Osteoblast (primary cell): ENCODE measurements around the gene DSCAML1. TPM values are rescaled to one million over a fixed set of nuclear protein-coding genes. Genes with fewer than 3 reads are reported as not detected.

Experiments
- DNase-seq: peaks from one replicate; pipeline ENCODE4 v3.0.0; 2011; ENCODE audit warnings: low spot score, mixed read lengths; ENCODE audit not compliant: insufficient read length; ENCODE audit errors: missing footprints
- H2AFZ ChIP-seq: 2 replicates; pipeline ENCODE4 v1.6.0; 2011; ENCODE audit warnings: mild to moderate bottlenecking, low read length
- H3K27ac ChIP-seq: 2 replicates; pipeline ENCODE4 v1.5.1; 2011; ENCODE audit warnings: mild to moderate bottlenecking, low read depth, low read length, moderate library complexity
- H3K27me3 ChIP-seq: 2 replicates; pipeline ENCODE4 v1.6.0; 2012; ENCODE audit warnings: mild to moderate bottlenecking, control low read depth, inconsistent platforms, low read length, moderate library complexity; ENCODE audit not compliant: insufficient read depth
- H3K36me3 ChIP-seq: 2 replicates; pipeline ENCODE4 v1.5.1; 2011; ENCODE audit warnings: mild to moderate bottlenecking, low read length, control low read depth, moderate library complexity; ENCODE audit not compliant: insufficient read depth
- H3K4me1 ChIP-seq: 2 replicates; pipeline ENCODE4 v1.5.1; 2011; ENCODE audit warnings: mild to moderate bottlenecking, low read length, control low read depth, moderate library complexity; ENCODE audit not compliant: insufficient read depth
- H3K4me2 ChIP-seq: 2 replicates; pipeline ENCODE4 v1.6.0; 2011; ENCODE audit warnings: mild to moderate bottlenecking, low read length; ENCODE audit not compliant: insufficient read depth
- H3K4me3 ChIP-seq: fragments of 200-600 bp; sonication (generic); 3 replicates; pipeline ENCODE4 v1.5.1; 2012; ENCODE audit warnings: mild to moderate bottlenecking, low read length, inconsistent platforms; ENCODE audit not compliant: insufficient read depth
- H3K79me2 ChIP-seq: 2 replicates; pipeline ENCODE4 v1.6.0; 2012; ENCODE audit warnings: mild to moderate bottlenecking, low read length, control low read depth, inconsistent platforms; ENCODE audit not compliant: insufficient read depth
- H3K9me3 ChIP-seq: 2 replicates; pipeline ENCODE4 v1.5.1; 2011; ENCODE audit warnings: low read depth, low read length, control low read depth
- H4K20me1 ChIP-seq: 2 replicates; pipeline ENCODE4 v1.6.0; 2012; ENCODE audit warnings: mild to moderate bottlenecking, low read length, control low read depth; ENCODE audit not compliant: insufficient read depth
- CTCF ChIP-seq: IDR thresholded peaks from 2 replicates; pipeline ENCODE4 v1.5.1; 2011; ENCODE audit warnings: mild to moderate bottlenecking, low read depth, low read length, moderate library complexity; ENCODE audit errors: extremely low read depth
- total RNA-seq: library from RNA; depleted of rRNA; stranded (reverse); fragments of >200 nt; gene quantifications from 2 replicates; pipeline ENCODE4 v1.2.3, GENCODE V29; 2012

Gene DSCAML1
- total RNA-seq, 1 donor = not detected

GRCh38 chr11:117421041-117421440, 376.0 kb downstream of the DSCAML1 start:
- Histone ChIP-seq H3K4me1 (peaks cover 6% of the 10 kb centered on the region), H3K79me2 (no peaks in the 10 kb centered on the region), H3K4me2 (no peak overlapping the region), H3K9me3 (no peaks in the 10 kb centered on the region), H3K36me3 (no peaks in the 10 kb centered on the region), H4K20me1 (no peaks in the 10 kb centered on the region), H3K27me3 (peaks cover 8% of the 10 kb centered on the region), H2AFZ (no peak overlapping the region), H3K4me3 (no peak overlapping the region), H3K27ac (no peak overlapping the region)
- TF ChIP-seq CTCF = no peak
- peak; percentile 11 for DNase-seq

GRCh38 chr11:117420598-117420997, 376.4 kb downstream of the DSCAML1 start:
- no peak overlapping the region for H2AFZ ChIP-seq
- H3K79me2 ChIP-seq = no peaks in the 10 kb centered on the region
- TF ChIP-seq CTCF = no peak
- no peaks in the 10 kb centered on the region for H3K36me3 ChIP-seq
- H3K9me3 ChIP-seq = no peaks in the 10 kb centered on the region
- DNase-seq = no peak
- no peak overlapping the region for H3K4me3 ChIP-seq
- peaks cover 8% of the 10 kb centered on the region for H3K27me3 ChIP-seq
- no peak overlapping the region for H3K4me2 ChIP-seq
- no peak overlapping the region for H3K27ac ChIP-seq
- peaks cover 6% of the 10 kb centered on the region for H3K4me1 ChIP-seq
- H4K20me1 ChIP-seq = no peaks in the 10 kb centered on the region

GRCh38 chr11:117420143-117420485, 376.9 kb downstream of the DSCAML1 start:
- Histone ChIP-seq H3K9me3 (no peaks in the 10 kb centered on the region), H4K20me1 (no peaks in the 10 kb centered on the region), H3K4me2 (no peak overlapping the region), H3K36me3 (no peaks in the 10 kb centered on the region), H2AFZ (no peak overlapping the region), H3K79me2 (no peaks in the 10 kb centered on the region), H3K4me3 (no peak overlapping the region), H3K4me1 (peaks cover 6% of the 10 kb centered on the region), H3K27me3 (peaks cover 8% of the 10 kb centered on the region), H3K27ac (no peak overlapping the region)
- no peak for DNase-seq
- TF ChIP-seq CTCF = no peak

- Histone ChIP-seq H3K4me2 (no peak overlapping the region), H3K79me2 (no peaks in the 10 kb centered on the region), H4K20me1 (no peaks in the 10 kb centered on the region), H3K27ac (no peak overlapping the region), H3K27me3 (peaks cover 8% of the 10 kb centered on the region), H2AFZ (no peak overlapping the region), H3K4me1 (peaks cover 2% of the 10 kb centered on the region), H3K4me3 (no peak overlapping the region), H3K9me3 (no peaks in the 10 kb centered on the region), H3K36me3 (no peaks in the 10 kb centered on the region)
- DNase-seq = no peak
- TF ChIP-seq CTCF = no peak
Observed at GRCh38 chr11:117419482-117420142, 377.4 kb downstream of the DSCAML1 start.
